A172 (cell line): ENCODE measurements around the gene SLC2A13. TPM values are rescaled to one million over a fixed set of nuclear protein-coding genes. Genes with fewer than 3 reads are reported as not detected.
"Not testable (repeated sequence)": the region's sequence is repeated elsewhere in the genome, so short reads cannot be mapped to it uniquely, and the experiment has no call there.

Source experiments
- DNase-seq: peaks from one replicate; pipeline ENCODE4 v3.0.0-alpha.2; 2015; ENCODE audit warnings: low spot score
- total RNA-seq: library from RNA; depleted of rRNA; stranded (reverse); fragments of >200 nt; shearing (Covaris generic); gene quantifications from 2 replicates; pipeline ENCODE4 v1.2.3, GENCODE V29; 2014

SLC2A13 gene
- total RNA-seq, 1 experiment from 2014 or later = 4.6 TPM

- DNase-seq = no peak
Measured at GRCh38 chr12:39928181-39928899, 177.5 kb downstream of the SLC2A13 start.

- no peak for DNase-seq
Measured at GRCh38 chr12:39923364-39923763, 182.5 kb downstream of the SLC2A13 start.

DNA sequence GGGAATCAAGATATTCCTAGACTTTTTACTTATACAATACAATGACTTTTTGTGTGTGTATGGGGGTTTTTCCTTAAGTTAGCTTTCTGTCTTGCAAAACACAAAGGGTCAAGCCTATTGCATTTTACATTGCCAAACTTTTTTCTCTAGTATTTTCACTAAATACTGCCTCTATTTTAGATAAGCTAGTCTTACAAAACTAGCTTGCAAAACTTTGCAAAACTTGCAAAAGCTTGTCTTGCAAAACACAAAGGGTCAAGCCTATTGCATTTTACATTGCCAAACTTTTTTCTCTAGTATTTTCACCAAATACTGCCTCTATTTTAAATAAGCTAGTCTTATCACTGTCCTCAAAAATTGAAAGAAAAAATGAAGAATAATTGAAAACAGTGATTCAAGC, 183.3 kb downstream of the SLC2A13 start:
- DNase-seq = not testable (repeated sequence)

DNA sequence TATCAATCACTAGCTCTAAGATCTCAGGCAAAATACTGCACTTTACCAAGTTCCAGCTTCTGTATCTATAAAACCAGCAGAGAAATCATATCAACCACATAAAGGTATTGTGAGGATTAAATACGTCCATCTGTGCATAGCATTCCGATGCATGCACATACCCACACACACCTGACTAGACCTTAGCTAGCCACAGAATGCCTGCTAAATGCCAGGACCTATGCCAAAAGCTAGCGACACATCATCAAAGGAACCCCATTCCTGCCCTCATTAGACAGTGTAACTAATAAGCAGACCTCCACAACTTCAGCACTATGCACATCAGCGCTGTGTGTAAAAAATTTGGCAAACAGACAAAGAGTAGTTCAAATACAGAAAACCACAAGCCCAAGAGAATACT, 185.2 kb downstream of the SLC2A13 start:
- DNase-seq = no peak

GRCh38 chr12:39920222-39920621, 185.7 kb downstream of the SLC2A13 start:
- no peak for DNase-seq

GRCh38 chr12:39919790-39920189, 186.1 kb downstream of the SLC2A13 start:
- DNase-seq = no peak

GRCh38 chr12:39915249-39915648, 190.6 kb downstream of the SLC2A13 start:
- no peak for DNase-seq

DNA sequence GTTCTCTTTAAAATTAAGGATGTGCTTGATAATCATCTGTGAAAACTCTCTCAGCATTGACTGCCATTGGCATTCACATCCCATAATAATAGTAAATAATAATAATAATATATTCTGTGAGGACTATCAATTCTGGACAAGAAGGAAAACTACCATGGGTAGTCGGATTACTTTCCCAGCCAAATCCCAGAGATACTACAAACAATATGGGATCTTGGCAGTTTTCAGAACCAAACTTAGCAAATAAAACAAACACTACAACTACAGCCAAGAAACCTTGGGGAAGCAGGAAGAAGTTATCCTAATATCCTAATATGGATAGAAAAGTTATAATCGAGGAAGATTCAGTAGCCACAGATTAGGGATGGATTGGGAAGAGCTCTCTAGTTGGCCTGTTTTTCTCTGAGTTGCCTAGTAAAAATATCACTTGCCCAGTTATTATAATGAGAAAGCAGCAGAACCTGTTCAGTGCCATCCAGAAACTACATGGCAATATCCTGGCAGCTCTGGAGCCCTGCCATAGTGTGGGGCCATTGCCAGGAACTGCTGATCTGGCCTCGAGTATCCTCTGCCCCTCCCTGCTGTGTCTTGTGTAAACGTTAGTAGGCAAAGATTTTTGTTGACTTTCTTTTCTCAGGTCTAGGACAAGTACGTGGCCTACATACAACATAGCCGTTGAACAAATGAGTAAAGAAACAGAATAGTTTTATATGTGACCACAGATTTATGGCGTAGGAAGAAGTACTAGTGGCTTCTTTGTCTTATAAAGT, 193.5 kb downstream of the SLC2A13 start:
- no peak for DNase-seq

- DNase-seq = no peak
Measured at GRCh38 chr12:39906237-39906636, 199.6 kb downstream of the SLC2A13 start.

DNA sequence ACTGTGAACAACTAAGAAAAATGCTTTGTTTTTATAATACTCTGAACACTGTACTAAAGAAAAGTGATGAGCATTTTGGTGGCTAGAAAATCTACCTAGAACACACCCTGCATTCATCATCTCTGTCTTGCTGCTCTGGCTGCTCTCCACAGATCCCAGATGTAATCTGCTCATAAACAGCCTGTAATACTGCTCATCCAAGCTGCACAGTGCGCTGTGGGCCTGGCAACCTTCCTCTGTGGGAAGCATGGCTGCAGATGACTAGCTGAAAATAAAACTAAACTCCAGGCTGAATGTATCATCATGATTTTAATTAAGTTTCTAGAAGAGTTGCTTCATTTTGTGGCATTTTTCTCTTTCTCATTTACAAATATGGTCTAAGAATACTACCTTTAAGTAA, 200.7 kb downstream of the SLC2A13 start:
- DNase-seq = peak; percentile 25

DNA sequence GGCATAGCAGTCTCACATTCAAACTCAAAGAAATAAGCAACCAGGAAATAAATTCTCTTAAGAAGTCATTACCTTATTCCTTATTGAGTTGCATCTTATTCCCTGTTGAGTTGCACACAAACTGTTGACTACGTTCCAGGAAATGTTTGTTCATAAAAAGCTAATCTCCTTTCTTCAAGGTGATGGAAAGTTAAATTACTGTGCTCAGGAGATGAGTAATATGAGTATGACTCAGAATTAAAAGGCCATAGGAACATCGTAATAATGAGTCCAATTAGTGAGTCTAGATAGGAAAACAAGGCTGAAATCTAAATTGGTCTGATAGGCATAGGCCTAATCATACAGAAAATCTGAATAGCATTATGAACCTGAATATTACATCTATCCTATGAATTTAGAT, 203.1 kb downstream of the SLC2A13 start:
- DNase-seq = peak; percentile 13

- DNase-seq = no peak
Measured at GRCh38 chr12:39897315-39897714, 208.6 kb downstream of the SLC2A13 start.

DNA sequence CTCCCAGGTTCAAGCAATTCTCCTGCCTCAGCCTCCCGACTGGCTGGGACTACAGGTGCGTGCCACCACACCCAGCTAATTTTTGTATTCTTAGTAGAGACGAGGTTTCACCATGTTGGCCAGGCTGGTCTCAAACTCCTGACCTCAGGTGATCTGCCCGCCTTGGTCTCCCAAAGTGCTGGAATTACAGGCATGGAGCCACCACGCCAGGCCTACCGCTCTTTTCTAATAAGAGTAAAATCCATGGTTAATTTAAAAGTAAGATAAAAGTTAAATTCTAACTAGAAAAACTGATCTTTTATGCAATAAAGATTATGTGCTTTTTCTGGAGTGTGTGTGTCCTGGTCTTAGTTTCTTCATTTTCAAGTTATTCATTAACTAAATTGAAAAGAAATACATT, 212.5 kb downstream of the SLC2A13 start:
- not testable (repeated sequence) for DNase-seq

- no peak for DNase-seq
Measured at GRCh38 chr12:39892146-39892545, 213.7 kb downstream of the SLC2A13 start.

DNA sequence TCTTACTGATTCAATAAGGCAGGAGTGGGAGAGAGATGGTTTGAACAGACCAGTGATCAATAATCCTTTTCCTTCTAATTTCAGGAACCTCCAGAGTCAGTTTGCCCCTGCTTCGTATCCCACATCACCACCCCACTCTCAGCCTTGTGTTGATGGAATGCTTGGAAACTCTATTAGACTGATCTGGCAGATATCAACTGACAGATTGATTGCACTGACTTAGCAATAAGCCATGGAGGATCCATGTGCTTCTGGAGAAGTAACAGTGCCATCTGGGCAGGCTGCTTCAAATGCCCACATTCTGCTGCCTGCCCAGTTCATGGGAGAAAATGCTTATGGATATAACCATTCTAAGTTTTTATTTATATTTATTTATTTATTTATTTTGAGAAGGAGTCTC, 218.0 kb downstream of the SLC2A13 start:
- no peak for DNase-seq

- no peak for DNase-seq
Measured at GRCh38 chr12:39886106-39886505, 219.8 kb downstream of the SLC2A13 start.

GRCh38 chr12:39884616-39885125, 221.2 kb downstream of the SLC2A13 start:
- no peak for DNase-seq

GRCh38 chr12:39883411-39883810, 222.5 kb downstream of the SLC2A13 start:
- no peak for DNase-seq

GRCh38 chr12:39878753-39879152, 227.1 kb downstream of the SLC2A13 start:
- DNase-seq = no peak

DNA sequence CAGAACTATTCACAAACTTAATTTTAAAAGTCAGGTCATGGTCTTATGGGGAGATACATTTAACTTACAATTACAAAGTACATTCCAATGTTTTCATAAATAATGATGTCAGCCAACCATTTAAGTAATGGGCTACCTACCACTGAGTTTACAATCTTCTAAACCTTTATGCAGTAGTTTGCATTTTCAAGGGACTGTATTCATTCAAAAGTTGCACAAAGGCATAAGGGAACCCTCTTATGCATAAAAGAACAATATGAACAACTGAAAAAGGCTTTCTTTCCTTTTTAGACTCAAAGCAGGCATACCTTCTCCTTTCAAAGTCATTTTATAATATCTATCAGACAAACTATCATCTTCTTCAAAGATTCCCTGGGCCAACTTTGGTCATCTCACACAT, 230.2 kb downstream of the SLC2A13 start:
- DNase-seq = no peak

GRCh38 chr12:39874785-39875184, 231.1 kb downstream of the SLC2A13 start:
- DNase-seq = no peak

- DNase-seq = no peak
Measured at GRCh38 chr12:39873065-39873464, 232.8 kb downstream of the SLC2A13 start.

DNA sequence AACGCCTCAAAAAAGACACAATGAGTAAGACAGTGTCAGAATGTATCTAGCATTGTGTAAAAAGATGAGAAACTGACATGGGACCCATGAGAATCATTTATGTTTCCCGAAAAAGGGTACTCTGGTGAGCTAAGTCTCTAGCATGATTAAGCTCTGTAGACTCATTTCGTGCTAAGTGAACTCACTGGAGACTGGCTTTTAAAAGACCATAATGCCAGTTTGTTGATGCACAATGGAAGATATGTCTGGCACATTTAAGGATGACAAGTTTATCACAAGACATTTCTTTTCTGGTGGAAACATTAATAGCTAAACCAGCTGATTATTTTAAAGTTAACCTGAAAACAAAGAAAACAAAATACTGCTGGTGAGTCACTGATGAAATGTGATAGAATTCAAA, 233.5 kb downstream of the SLC2A13 start:
- peak; percentile 23 for DNase-seq
